ENCODE results near the gene SMG6.

The SMG6 gene

DNA sequence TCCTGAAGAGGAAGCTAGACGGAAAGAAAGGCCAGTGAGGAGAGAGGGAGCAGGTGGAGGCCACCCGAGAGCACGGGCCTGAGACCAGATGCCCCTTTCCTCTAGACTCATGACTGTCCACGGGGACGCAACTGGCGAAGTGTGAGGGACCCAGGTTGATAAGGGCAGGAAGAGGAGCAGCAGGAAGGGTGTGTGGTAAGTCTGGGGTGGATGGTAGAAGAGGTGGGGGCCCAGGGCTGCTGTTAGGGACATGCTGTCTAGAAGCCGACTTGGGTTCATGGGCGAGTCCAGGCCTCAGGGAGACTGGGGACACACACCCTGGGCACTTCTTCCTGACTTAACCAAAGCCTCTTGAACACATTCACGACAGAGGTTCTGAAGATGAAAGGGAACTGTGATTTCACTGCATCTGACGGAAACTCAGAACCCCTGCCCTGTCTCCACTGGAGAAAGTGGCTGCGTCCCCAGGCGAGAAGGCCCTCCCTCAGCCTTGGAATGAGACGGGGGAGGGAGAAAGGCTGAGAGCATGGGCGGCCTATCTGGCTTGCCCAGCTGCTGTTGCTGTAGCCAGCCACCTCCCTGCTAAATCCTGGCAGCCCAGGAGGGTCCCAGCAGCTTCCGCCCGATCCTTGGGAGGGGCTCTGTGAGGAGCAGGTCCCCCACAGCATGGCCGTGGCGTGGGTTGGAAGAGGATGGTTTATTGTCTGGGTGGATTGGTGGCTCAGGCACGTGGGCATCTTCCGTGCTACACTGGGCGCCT, 242.7 kb downstream of the SMG6 start:
- no peak for DNase-seq (ENCODE audit: low read depth in 2 of 2)

DNA sequence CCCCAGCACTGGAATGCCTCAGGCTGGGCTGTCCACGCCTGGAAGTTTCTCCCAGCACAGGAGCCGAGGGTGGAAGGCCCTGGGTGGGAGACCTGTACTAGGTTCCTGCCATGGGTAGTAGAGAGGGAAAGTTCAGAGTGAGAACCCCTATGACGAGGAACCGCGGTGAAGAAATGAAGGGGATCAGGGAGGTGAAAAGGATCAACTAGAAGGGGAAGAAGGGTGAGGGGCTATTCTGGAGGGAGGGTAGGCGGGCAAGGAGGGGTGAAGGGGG, 243.3 kb downstream of the SMG6 start:
- no peak for DNase-seq (ENCODE audit: low read depth in 2 of 2)

DNA sequence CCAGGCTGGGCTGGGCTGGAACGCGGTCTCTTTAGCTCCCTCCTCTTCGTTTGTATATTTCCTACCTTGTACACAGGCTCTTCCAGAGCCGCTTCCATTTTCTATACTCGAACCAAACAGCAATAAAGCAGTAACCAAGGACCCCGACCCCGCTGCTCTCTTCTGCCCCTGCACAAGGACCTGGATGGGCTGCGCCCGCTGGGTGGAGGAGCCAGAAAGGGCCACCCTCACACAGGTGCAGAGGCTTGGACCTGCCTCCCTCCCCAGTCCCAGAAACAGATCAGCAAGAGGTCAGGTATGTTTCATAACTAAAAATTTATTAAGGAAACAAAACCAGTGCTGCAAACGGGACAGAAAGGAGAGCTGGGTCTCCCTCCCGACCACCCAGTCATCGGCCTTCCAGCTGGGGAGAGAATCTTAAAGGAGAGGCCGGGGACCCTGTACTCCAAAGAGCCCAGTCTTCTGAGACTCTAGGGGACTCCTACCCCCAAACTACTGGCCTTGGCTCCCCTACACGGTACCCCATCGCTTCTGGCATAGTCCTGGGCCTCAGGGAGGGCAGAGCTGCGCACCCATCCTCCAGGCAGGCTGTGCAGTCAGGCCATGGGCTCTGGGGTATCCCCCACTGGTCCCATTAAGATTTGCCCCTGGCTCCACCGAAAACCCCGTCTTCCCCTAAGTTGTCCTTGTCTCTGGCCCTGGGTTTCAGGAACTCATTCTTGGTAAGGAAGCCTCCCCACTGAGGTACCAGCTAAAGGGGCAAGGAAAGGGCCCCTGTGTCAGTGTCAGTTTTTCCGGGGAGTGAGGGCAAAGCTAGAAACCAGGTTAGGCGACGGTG, 243.8 kb downstream of the SMG6 start:
- DNase-seq (ENCODE audit: low read depth in 2 of 2), result no peak

DNA sequence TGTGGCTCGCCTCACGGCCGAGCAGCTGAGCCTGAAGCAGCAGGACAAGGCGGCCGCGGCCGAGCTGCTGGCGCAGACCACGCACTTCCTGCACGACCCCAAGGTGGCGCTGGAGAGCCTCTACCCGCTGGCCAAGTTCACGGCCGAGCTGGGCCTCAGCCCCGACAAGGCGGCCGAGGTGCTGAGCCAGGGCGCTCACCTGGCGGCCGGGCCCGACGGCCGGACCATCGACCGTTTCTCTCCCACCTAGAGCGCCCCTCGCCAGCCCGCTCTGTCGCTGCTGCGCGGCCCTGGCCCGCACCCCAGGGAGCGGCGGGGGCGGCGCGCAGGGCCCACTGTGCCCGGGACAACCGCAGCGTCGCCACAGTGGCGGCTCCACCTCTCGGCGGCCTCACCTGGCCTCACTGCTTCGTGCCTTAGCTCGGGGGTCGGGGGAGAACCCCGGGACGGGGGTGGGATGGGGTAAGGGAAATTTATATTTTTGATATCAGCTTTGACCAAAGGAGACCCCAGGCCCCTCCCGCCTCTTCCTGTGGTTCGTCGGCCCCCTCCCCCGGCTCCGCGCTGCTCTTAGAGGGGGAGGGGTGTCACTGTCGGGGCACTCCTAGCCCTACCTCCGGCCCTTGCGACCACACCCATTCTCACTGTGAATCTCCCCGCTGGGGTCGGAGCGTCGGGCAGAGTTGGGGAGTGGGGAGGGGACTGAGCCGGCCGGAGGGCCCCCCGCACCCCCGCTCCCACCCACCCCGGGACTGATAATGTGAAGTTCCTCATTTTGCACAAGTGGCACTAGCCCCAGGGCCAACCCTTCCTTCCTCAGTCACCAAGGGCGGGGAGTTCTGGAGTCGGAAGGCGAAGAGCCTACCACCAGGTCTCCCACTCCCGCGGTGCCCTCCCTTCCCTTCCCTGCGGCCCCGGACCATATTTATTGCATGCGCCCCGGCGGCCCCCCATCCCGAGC, 244.7 kb downstream of the SMG6 start:
- DNase-seq (ENCODE audit: low read depth in 2 of 2), result peak in 1 of 2 donors; percentile 67

DNA sequence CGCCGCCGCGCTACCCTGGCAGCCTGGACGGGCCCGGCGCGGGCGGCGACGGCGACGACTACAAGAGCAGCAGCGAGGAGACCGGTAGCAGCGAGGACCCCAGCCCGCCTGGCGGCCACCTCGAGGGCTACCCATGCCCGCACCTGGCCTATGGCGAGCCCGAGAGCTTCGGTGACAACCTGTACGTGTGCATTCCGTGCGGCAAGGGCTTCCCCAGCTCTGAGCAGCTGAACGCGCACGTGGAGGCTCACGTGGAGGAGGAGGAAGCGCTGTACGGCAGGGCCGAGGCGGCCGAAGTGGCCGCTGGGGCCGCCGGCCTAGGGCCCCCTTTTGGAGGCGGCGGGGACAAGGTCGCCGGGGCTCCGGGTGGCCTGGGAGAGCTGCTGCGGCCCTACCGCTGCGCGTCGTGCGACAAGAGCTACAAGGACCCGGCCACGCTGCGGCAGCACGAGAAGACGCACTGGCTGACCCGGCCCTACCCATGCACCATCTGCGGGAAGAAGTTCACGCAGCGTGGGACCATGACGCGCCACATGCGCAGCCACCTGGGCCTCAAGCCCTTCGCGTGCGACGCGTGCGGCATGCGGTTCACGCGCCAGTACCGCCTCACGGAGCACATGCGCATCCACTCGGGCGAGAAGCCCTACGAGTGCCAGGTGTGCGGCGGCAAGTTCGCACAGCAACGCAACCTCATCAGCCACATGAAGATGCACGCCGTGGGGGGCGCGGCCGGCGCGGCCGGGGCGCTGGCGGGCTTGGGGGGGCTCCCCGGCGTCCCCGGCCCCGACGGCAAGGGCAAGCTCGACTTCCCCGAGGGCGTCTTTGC, 245.6 kb downstream of the SMG6 start:
- no peak for DNase-seq (ENCODE audit: low read depth in 2 of 2)

DNA sequence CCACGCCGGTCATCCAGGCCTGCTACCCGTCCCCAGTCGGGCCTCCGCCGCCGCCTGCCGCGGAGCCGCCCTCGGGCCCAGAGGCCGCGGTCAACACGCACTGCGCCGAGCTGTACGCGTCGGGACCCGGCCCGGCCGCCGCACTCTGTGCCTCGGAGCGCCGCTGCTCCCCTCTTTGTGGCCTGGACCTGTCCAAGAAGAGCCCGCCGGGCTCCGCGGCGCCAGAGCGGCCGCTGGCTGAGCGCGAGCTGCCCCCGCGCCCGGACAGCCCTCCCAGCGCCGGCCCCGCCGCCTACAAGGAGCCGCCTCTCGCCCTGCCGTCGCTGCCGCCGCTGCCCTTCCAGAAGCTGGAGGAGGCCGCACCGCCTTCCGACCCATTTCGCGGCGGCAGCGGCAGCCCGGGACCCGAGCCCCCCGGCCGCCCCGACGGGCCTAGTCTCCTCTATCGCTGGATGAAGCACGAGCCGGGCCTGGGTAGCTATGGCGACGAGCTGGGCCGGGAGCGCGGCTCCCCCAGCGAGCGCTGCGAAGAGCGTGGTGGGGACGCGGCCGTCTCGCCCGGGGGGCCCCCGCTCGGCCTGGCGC, 246.3 kb downstream of the SMG6 start:
- no peak for DNase-seq (ENCODE audit: low read depth in 2 of 2)

DNA sequence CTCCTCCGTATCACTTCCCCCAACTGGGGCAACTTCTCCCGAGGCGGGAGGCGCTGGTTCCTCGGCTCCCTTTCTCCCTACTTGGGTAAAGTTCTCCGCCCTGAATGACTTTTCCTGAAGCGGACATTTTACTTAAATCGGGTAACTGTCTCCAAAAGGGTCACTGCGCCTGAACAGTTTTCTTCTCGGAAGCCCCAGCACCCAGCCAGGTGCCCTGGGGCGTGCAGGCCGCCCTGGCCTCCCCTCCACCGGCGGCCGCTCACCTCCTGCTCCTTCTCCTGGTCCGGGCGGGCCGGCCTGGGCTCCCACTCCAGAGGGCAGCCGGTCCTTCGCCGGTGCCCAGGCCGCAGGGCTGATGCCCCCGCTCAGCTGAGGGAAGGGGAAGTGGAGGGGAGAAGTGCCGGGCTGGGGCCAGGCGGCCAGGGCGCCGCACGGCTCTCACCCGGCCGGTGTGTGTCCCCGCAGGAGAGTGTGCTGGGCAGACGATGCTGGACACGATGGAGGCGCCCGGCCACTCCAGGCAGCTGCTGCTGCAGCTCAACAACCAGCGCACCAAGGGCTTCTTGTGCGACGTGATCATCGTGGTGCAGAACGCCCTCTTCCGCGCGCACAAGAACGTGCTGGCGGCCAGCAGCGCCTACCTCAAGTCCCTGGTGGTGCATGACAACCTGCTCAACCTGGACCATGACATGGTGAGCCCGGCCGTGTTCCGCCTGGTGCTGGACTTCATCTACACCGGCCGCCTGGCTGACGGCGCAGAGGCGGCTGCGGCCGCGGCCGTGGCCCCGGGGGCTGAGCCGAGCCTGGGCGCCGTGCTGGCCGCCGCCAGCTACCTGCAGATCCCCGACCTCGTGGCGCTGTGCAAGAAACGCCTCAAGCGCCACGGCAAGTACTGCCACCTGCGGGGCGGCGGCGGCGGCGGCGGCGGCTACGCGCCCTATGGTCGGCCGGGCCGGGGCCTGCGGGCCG, 247.1 kb downstream of the SMG6 start:
- no peak for DNase-seq (ENCODE audit: low read depth in 2 of 2)

DNA sequence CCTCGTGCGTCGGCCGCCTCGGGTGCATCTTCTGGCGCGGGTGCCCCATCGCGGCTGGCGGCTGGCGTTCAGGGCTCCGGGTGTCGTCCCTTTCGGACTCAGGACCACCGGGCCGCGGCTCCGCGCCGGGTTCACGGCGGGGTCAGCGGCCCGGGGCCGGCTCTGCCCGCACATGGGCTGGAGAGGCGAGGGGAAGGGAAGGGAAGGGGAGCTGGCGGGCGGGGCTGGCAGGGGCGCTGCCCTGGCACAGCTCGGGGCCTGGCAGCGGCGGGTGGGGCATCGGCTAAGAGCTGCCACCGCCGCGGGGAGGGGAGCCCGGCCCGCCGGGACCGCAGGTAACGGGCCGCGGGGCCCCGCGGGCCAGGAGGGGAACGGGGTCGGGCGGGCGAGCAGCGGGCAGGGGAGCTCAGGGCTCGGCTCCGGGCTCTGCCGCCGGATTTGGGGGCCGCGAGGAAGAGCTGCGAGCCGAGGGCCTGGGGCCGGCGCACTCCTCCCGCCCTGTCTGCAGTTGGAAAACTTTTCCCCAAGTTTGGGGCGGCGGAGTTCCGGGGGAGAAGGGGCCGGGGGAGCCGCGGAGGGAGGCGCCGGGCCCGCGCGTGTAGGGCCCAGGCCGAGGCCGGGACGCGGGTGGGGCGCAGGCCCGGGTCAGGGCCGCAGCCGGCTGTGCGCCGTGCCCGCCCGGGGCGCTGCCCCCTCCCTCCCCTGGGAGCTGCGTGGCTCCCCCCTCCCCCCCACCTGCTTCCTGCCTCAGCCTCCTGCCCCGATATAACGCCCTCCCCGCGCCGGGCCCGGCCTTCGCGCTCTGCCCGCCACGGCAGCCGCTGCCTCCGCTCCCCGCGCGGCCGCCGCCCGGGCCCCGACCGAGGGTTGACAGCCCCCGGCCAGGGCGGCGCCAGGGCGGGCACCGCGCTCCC, 248.0 kb downstream of the SMG6 start:
- DNase-seq (ENCODE audit: low read depth in 2 of 2), result no peak

DNA sequence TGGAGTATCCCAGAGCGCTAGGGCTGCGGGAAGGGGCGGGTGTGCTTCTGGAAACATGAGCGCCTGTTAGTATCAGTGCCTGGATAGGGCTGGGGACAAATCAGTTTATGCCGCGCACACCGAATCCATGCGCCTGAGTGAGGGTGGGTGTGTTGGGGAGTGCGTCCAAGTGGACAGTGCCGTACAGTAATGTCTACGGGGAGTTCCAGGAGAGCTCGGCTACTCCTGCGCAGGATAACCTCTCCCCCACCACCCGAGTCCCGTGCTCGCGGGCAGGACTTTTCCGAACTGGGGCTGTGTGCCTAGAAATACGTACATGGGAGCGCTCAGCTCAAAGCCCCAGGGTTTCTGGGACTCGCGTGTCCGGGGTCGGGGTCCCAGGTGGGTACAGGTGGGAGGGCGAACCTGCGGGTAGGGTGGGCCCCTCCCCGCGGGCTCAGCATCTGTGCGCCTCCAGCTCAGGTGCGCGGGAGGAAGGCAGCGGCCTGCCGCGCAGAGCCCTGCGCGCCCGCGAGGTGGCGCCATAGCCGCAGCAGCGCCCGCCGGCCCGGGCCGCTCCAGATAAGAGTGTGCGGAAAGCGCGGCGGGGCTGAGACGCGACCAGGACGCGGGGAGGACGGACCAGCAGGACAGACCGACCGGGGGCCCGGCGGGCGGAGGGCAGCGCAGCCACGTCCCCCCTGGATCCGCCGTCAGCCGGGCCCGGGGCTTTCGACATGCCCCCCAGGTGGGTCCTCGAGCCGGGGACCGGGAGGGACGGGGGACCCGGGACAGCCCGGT, 248.9 kb downstream of the SMG6 start, which contains the start of gene HIC1:
Gene HIC1, plus strand, starts transcription at position 592 of the 780 bp plus-strand sequence. CDS start 1,588 bp downstream, outside the sequence.
- peak; percentile 74 to 75 for DNase-seq (ENCODE audit: low read depth in 2 of 2)

DNA sequence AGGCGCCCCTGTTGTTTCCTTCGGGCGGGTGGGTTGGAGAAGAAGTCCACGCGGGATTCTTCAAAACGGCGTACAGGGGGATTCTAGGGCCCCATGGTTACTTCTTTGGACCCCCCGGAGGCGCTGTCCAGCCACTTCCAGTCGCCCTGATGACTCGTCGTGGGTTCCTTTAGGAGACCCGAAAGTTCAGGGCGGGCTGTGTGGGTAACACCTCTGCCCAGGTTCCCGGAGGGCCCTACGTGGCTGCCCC, 249.4 kb downstream of the SMG6 start:
- DNase-seq (ENCODE audit: low read depth in 2 of 2), result no peak

DNA sequence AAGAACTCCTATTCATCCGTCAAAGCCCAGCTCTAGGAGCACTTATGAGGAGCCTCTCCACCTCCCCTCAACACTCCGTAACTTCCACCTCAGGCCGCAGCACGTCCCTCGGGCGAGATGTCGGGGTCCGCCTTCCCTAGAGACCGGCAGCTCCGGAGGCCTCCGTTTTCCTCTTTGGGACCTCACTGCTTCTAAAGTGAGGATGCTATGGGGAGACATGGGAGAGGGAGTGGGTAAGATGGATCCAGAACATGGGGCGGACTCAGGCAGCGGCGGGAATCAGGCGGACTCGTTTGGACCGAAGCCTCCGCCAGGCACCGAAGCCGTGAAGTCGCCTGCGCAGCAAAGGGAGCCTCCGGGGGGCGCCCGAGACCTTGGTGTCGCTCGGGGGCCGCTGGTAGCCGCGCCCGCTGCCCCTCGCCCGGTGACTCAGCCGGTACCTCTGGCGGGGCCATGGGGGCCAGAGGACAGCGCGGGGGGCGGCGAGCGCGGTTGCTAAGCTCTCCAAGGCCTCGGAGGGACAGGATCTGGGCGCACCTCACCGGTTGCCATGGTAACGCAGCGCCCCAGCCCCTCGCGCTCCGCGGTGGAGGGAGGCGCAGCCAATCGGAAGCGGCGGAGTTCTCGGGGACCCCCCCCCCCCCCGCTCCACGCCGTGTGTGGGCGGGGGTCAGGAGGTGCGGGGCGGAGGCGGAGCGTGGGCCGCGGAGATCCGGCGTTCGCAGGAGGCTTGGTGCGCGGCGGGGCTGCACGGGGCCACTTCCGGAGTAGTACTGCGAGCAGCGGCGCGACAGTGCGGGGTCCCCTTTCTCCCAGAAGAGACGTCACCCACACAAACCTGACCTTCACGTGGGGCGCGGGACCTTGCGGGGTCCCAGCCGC, 250.0 kb downstream of the SMG6 start:
- peak; percentile 61 to 73 for DNase-seq (ENCODE audit: low read depth in 2 of 2)

DNA sequence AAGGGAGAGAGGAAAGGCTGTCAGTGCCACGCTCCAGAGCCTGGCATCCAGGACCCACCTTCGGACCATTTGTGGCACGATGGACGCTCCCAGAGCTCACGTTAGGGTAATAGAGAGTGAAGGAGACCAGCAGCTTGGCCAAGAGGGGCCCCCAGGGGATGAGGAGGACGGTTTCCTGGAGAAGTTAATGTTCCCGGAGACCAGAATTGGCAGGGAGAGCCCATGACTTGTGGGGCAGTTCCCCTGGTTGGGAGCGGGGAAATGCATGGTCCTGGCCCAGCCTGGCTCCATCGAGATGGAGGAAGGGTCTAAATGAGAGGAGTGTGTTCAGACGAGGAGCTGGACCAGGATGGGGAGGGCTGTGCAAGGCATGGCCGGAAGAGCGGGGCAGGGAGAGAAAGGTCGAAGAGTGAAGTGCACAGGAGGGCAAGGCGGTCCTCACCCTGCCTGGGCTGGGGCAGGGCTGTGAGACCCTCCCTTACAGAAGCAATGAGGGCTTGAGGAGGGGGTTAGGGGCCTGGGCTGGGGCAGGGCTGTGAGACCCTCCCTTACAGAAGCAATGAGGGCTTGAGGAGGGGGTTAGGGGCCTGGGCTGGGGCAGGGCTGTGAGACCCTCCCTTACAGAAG, 251.5 kb downstream of the SMG6 start:
- no peak for DNase-seq (ENCODE audit: low read depth in 2 of 2)

DNA sequence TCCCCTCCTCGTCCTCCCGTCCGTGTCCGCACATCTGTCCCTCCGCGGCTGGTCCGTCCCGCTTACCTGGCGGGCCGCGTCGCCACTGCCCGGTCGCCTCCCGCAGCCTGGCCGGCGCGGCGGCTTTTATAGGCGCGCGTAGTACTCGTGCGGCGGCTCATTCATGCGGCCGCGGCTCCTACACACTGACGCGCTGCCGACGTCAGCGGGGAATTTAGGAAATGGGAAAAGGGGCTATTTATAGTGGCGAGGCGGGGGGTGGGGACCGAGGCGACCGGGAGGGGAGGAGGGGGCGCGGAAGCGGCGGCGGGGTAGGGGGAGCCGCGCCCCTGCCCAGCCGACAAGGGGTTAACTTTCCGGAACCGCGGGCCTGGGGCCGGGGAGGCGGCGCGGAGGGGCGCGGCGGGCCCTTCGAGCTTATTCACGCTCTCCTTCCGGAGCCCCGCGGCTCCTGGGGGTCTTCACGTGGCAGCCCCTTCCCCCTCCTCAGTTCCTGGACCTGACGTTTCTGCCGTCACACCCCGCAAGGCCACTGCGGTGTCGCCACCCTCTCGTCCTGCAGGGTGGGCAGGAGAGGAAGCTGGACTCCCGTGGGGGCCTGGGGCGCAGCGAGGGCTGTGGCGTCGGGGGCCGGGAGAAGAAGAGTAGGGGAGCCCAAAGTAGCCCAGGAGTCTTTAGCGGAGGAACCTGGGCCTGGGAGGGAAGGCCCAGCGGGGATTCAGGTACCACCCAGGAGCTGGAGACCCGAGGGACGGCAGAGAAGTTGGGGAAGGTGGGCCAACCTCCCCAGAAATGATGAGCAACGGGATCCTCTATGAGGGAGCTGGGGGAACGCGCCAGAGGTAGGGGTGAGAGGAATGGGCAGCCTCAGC, 252.3 kb downstream of the SMG6 start:
- no peak for DNase-seq (ENCODE audit: low read depth in 2 of 2)

DNA sequence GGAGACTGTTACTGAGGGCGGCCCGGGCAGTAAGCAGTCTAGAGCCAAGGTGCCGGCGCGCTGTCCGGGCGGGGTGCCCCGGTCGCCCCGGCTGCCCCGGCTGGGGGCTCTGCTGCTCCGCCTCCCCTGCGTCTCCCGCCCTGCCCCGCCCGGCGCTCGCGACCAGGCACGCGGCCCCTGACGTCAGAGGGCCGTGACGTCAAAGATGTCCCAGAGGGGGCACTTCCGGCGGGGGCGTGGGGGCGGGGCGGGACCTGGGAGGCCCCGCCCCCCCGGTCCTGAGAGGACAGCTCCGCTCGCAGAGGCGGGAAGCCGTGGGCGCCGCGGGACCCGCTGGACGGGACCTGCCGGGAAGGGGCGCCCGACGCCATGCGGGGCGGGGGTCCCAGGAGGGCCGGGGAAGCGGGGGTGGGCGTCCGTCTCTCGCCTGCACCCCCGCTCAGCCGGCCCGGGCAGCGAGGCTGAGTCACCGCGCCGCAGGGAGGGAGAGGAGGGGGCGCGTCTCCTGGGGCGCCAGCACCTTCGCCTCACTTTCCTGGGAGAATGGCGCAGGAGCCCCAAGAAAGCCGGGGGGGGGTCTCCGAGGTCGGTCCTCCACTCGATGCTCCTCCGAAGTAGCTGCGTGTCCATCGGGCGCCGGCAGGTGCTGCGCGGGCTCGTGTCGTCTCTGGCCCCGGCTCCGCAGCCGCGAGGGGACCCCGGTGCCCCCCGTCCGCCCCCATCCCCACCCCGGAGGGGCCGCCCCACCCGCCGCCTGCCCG, 253.1 kb downstream of the SMG6 start:
- DNase-seq (ENCODE audit: low read depth in 2 of 2), result peak; percentile 67 to 71
